PFSK-1 (cell line): ENCODE measurements around the gene MAST4.

Source experiments
- FOXP2 ChIP-seq: optimal IDR thresholded peaks from 2 replicates; pipeline ENCODE3; 2011; ENCODE audit warnings: borderline replicate concordance, control low read depth, inconsistent platforms; ENCODE audit not compliant: insufficient read depth; ENCODE audit errors: extremely low read length, extremely low read depth
- POLR2AphosphoS5 ChIP-seq: IDR thresholded peaks from 2 replicates; pipeline ENCODE4 v1.6.1; 2012; ENCODE audit warnings: low read depth, mild to moderate bottlenecking, control low read depth, low read length, moderate library complexity
- SIN3A ChIP-seq: IDR thresholded peaks from 2 replicates; pipeline ENCODE4 v1.6.1; 2012; ENCODE audit warnings: mild to moderate bottlenecking, low read length, moderate library complexity, borderline replicate concordance; ENCODE audit not compliant: insufficient read depth
- TAF1 ChIP-seq: IDR thresholded peaks from 2 replicates; pipeline ENCODE4 v1.6.1; 2012; ENCODE audit warnings: low read length, control low read depth, borderline replicate concordance; ENCODE audit not compliant: insufficient read depth
- TF ChIP-seq, protein P1 (sequence below), 2 experiments: IDR thresholded peaks; 2 replicates each; pipeline versions ENCODE4 v1.6.1 to v1.8.0; 2011 to 2012; ENCODE audit warnings: low read depth in 2 of 2, low read length in 2 of 2, control low read depth in 1 of 2, inconsistent platforms in 1 of 2, mild to moderate bottlenecking in 1 of 2, moderate library complexity in 1 of 2; ENCODE audit not compliant: insufficient read depth in 1 of 2

MAST4 gene

DNA sequence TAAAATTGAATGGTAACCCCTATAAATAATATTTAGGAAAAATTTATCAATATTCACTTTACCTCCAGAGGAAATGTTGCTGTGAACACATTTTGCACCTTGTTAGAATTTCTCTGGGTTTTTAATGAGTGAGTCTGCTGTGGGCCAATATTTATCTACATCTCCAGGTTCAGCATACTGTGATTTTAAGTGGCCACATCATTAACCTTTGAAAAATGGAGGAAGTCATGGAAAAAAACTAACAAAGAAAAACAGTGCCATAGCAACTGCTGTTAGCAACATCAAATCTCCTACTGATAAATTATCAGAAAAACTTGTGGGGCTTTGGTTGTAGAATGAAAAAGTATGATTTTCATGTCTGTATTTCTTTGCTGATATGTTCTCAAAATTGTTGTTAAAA, 545.5 kb downstream of the MAST4 start:
- TF ChIP-seq FOXP2 (no peak), TAF1 (no peak), SIN3A (no peak), POLR2AphosphoS5 (no peak)
- TF ChIP-seq, protein P1, sequence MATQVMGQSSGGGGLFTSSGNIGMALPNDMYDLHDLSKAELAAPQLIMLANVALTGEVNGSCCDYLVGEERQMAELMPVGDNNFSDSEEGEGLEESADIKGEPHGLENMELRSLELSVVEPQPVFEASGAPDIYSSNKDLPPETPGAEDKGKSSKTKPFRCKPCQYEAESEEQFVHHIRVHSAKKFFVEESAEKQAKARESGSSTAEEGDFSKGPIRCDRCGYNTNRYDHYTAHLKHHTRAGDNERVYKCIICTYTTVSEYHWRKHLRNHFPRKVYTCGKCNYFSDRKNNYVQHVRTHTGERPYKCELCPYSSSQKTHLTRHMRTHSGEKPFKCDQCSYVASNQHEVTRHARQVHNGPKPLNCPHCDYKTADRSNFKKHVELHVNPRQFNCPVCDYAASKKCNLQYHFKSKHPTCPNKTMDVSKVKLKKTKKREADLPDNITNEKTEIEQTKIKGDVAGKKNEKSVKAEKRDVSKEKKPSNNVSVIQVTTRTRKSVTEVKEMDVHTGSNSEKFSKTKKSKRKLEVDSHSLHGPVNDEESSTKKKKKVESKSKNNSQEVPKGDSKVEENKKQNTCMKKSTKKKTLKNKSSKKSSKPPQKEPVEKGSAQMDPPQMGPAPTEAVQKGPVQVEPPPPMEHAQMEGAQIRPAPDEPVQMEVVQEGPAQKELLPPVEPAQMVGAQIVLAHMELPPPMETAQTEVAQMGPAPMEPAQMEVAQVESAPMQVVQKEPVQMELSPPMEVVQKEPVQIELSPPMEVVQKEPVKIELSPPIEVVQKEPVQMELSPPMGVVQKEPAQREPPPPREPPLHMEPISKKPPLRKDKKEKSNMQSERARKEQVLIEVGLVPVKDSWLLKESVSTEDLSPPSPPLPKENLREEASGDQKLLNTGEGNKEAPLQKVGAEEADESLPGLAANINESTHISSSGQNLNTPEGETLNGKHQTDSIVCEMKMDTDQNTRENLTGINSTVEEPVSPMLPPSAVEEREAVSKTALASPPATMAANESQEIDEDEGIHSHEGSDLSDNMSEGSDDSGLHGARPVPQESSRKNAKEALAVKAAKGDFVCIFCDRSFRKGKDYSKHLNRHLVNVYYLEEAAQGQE (IDR thresholded peaks at IDR 0.05; ENCODE audit: insufficient read depth in 1 of 2, low read depth in 2 of 2, low read length in 2 of 2), result no peak

DNA sequence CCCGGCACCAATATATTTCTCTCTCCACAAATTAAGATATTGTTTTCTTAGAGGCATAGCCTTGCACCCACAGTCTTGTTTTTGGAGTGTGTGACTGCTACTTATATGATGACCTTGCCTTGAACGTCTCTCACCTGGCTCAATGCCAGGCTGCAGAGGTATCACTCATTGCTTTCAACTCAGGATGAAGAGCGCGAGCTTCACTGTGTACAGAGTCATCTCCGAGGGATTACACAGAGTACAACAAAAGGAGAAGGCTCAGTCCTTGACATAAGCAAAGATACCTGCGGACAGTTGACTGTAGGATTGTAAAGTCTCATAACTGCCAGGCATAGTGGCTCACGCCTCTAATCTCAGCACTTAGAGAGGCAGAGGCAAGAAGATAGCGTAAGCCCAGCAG, 546.6 kb downstream of the MAST4 start:
- TF ChIP-seq POLR2AphosphoS5 (no peak), SIN3A (no peak), TAF1 (no peak), FOXP2 (no peak)
- TF ChIP-seq, protein P1 (IDR thresholded peaks at IDR 0.05; ENCODE audit: insufficient read depth in 1 of 2, low read depth in 2 of 2, low read length in 2 of 2), result no peak

- TF ChIP-seq FOXP2 (no peak), TAF1 (no peak)
- TF ChIP-seq, protein P1 (IDR thresholded peaks at IDR 0.05; ENCODE audit: insufficient read depth in 1 of 2, low read depth in 2 of 2, low read length in 2 of 2), result no peak
These were observed 547.4 kb downstream of the MAST4 start for GRCh38 chr5:67143549-67143948.

- TF ChIP-seq FOXP2 (no peak), POLR2AphosphoS5 (no peak), SIN3A (no peak), TAF1 (no peak)
- TF ChIP-seq, protein P1 (IDR thresholded peaks at IDR 0.05; ENCODE audit: insufficient read depth in 1 of 2, low read depth in 2 of 2, low read length in 2 of 2), result no peak
These were observed 548.0 kb downstream of the MAST4 start for GRCh38 chr5:67144183-67144639.

DNA sequence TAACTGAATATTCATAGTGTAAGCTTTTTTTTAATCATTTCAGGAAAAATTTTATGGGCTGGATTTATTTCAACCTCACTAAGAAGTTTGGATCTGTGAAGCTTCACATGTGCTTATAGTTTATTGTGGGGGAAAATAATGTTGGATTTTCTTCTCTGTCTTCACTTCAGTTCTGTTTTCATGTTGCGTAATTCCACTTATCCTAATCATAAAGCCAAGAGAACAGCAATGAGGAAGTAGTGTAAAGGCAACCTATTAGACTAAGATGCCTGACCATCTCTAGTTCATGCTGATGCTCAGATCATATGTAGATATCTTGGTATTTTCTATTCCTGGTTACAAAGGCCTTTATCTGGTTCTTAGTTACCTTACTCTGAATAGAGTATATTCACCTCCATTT, 550.4 kb downstream of the MAST4 start:
- no peak for TF ChIP-seq SIN3A
- TF ChIP-seq, protein P1 (IDR thresholded peaks at IDR 0.05; ENCODE audit: insufficient read depth in 1 of 2, low read depth in 2 of 2, low read length in 2 of 2), result no peak
- no peak for TF ChIP-seq TAF1
- TF ChIP-seq POLR2AphosphoS5, result no peak
- no peak for TF ChIP-seq FOXP2
